GM23248 (cell line): ENCODE data around the gene IQSEC3.

Experiments
- EZH2 ChIP-seq: fragments of 200-600 bp; sonication (generic); IDR thresholded peaks from 2 replicates; pipeline ENCODE4 v1.6.1; 2018; ENCODE audit warnings: antibody characterized with exemption, mild to moderate bottlenecking; ENCODE audit not compliant: insufficient read depth, poor library complexity, severe bottlenecking
- EZH2phosphoT487 ChIP-seq: fragments of 200-600 bp; sonication (generic); IDR thresholded peaks from 2 replicates; pipeline ENCODE4 v1.6.1; 2018; ENCODE audit warnings: antibody characterized with exemption, moderate library complexity, mild to moderate bottlenecking, low read depth; ENCODE audit not compliant: insufficient read depth

- TF ChIP-seq EZH2 (no peak), EZH2phosphoT487 (no peak)
These were observed 86.6 kb downstream of the IQSEC3 start for GRCh38 chr12:153080-153746.
